Measurements from ENCODE around the gene FAM174B.
A peak's percentile ranks its signal among the peaks of the same experiment; 100 is the strongest.

Gene FAM174B

GRCh38 chr15:92661069-92661468, 5.5 kb upstream of the FAM174B start:
- TF ChIP-seq CTCF (IDR thresholded peaks at IDR 0.05; ENCODE audit: low read depth, low read length), result no peak
- no peak for DNase-seq
- Histone ChIP-seq H3K9me3 (ENCODE audit: severe bottlenecking) (no peaks in the 10 kb centered on the region), H3K36me3 (no peaks in the 10 kb centered on the region), H3K27me3 (ENCODE audit: insufficient read depth, low read depth, severe bottlenecking) (no peaks in the 10 kb centered on the region), H3K4me3 (ENCODE audit: low read depth, low read length) (no peak overlapping the region), H3K27ac (no peak overlapping the region)

- no peak for DNase-seq
- TF ChIP-seq CTCF (IDR thresholded peaks at IDR 0.05; ENCODE audit: low read depth, low read length), result no peak
Observed at GRCh38 chr15:92657486-92657885, 1.9 kb upstream of the FAM174B start.

GRCh38 chr15:92656089-92656488, 514 bp upstream of the FAM174B start:
- H3K27me3 ChIP-seq (ENCODE audit: insufficient read depth, low read depth, severe bottlenecking), result no peaks in the 10 kb centered on the region
- no peak for DNase-seq
- H3K36me3 ChIP-seq, result peaks cover 21% of the 10 kb centered on the region
- peak overlapping the region; percentile 86 for H3K27ac ChIP-seq
- no peak for TF ChIP-seq CTCF (IDR thresholded peaks at IDR 0.05; ENCODE audit: low read depth, low read length)
- no peaks in the 10 kb centered on the region for H3K9me3 ChIP-seq (ENCODE audit: severe bottlenecking)
- peak overlapping the region; percentile 64 for H3K4me3 ChIP-seq (ENCODE audit: low read depth, low read length)

More at GRCh38 chr15:92657486-92657885, 1.9 kb upstream of the FAM174B start:
- Histone ChIP-seq H3K4me3 (ENCODE audit: low read depth, low read length) (no peak overlapping the region), H3K36me3 (peaks cover 7% of the 10 kb centered on the region), H3K27me3 (ENCODE audit: insufficient read depth, low read depth, severe bottlenecking) (no peaks in the 10 kb centered on the region), H3K27ac (no peak overlapping the region), H3K9me3 (ENCODE audit: severe bottlenecking) (no peaks in the 10 kb centered on the region)

GRCh38 chr15:92654662-92655061, 913 bp downstream of the FAM174B start:
- TF ChIP-seq CTCF (IDR thresholded peaks at IDR 0.05; ENCODE audit: low read depth, low read length), result no peak
- Histone ChIP-seq H3K4me3 (ENCODE audit: low read depth, low read length) (peak overlapping the region; percentile 64), H3K9me3 (ENCODE audit: severe bottlenecking) (no peaks in the 10 kb centered on the region), H3K36me3 (peaks cover 25% of the 10 kb centered on the region), H3K27me3 (ENCODE audit: insufficient read depth, low read depth, severe bottlenecking) (no peaks in the 10 kb centered on the region), H3K27ac (peak overlapping the region; percentile 86)
- DNase-seq, result no peak

- H3K4me3 ChIP-seq (ENCODE audit: low read depth, low read length), result peak overlapping the region; percentile 64
- H3K9me3 ChIP-seq (ENCODE audit: severe bottlenecking), result no peaks in the 10 kb centered on the region
- DNase-seq, result peak; percentile 59
- no peaks in the 10 kb centered on the region for H3K27me3 ChIP-seq (ENCODE audit: insufficient read depth, low read depth, severe bottlenecking)
- peak overlapping the region; percentile 86 for H3K27ac ChIP-seq
- peaks cover 25% of the 10 kb centered on the region for H3K36me3 ChIP-seq
- TF ChIP-seq CTCF (IDR thresholded peaks at IDR 0.05; ENCODE audit: low read depth, low read length), result peak; percentile 53
Observed at GRCh38 chr15:92653836-92654539, 1.6 kb downstream of the FAM174B start.

- TF ChIP-seq CTCF (IDR thresholded peaks at IDR 0.05; ENCODE audit: low read depth, low read length), result no peak
- peak overlapping the region; percentile 16 for H3K27ac ChIP-seq
- DNase-seq, result no peak
- no peaks in the 10 kb centered on the region for H3K9me3 ChIP-seq (ENCODE audit: severe bottlenecking)
- no peak overlapping the region for H3K4me3 ChIP-seq (ENCODE audit: low read depth, low read length)
- H3K36me3 ChIP-seq, result peaks cover 25% of the 10 kb centered on the region
- no peaks in the 10 kb centered on the region for H3K27me3 ChIP-seq (ENCODE audit: insufficient read depth, low read depth, severe bottlenecking)
Observed at GRCh38 chr15:92653366-92653765, 2.2 kb downstream of the FAM174B start.

All from WERI-Rb-1 (cell line).